Loucy (cell line): ENCODE measurements around the gene MAML3.

Experiments
- EZH2phosphoT487 ChIP-seq: fragments of 200-600 bp; IDR thresholded peaks from 2 replicates; pipeline ENCODE4 v1.6.1; 2018; ENCODE audit warnings: antibody characterized with exemption, mild to moderate bottlenecking, moderate library complexity, borderline replicate concordance
- TF ChIP-seq, protein P1 (sequence below): fragments of 200-600 bp; sonication (generic); conservative IDR thresholded peaks from 2 replicates; pipeline ENCODE4 v1.5.1; 2014; ENCODE audit warnings: mild to moderate bottlenecking, antibody characterized with exemption, low read length

DNA sequence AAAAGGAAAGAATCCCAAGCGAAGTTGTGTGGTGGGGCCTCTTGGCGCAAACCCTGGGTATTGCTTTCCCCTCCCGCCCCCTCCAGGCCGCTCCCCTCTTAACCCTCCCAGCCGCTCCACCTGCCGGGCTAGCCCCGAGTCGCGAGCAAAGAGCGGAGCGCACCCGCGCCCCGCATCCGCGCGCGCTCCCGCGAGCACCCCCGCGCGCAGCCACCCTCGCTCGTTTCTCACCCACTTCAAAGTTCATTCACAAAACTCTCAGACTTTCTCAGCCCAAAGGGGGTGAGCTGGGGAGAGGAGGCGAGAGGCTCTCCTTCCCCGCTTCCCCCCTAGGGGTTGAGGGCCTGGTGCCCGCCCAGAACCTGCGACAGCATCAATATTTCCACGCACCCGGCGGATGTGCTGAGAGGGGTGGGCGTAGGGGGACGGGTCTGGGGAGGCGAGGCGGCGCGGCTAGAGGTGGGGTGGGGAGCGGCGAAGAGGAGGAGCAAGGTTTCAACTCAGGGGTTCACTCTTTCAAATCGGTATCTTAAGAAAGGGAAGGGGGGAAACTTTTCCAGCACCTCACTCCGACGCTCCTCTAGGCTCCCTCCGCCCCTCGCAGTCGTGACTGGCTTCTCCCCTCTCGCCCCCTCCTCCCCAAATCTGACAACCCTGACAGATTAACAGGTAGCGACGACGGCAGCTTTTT, 1.8 kb downstream of the MAML3 start:
- TF ChIP-seq, protein P1, sequence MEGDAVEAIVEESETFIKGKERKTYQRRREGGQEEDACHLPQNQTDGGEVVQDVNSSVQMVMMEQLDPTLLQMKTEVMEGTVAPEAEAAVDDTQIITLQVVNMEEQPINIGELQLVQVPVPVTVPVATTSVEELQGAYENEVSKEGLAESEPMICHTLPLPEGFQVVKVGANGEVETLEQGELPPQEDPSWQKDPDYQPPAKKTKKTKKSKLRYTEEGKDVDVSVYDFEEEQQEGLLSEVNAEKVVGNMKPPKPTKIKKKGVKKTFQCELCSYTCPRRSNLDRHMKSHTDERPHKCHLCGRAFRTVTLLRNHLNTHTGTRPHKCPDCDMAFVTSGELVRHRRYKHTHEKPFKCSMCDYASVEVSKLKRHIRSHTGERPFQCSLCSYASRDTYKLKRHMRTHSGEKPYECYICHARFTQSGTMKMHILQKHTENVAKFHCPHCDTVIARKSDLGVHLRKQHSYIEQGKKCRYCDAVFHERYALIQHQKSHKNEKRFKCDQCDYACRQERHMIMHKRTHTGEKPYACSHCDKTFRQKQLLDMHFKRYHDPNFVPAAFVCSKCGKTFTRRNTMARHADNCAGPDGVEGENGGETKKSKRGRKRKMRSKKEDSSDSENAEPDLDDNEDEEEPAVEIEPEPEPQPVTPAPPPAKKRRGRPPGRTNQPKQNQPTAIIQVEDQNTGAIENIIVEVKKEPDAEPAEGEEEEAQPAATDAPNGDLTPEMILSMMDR = peak; percentile 42
- no peak for TF ChIP-seq EZH2phosphoT487
